PC-3 (cell line): Measurements from ENCODE around the gene AGFG1.

Source experiments
- EZH2 ChIP-seq: fragments of 300-600 bp; sonication (generic); IDR thresholded peaks from one replicate; pipeline ENCODE4 v1.6.1; 2017; ENCODE audit warnings: antibody characterized with exemption, mild to moderate bottlenecking, low read length; ENCODE audit not compliant: unreplicated experiment
- EZH2phosphoT487 ChIP-seq: fragments of 300-600 bp; sonication (generic); IDR thresholded peaks from 2 replicates; pipeline ENCODE4 v1.6.1; 2018; ENCODE audit warnings: mild to moderate bottlenecking, antibody characterized with exemption, low read length, borderline replicate concordance
- TF ChIP-seq, protein P1 (sequence below): fragments of 300-600 bp; sonication (generic); conservative IDR thresholded peaks from 2 replicates; pipeline ENCODE4 v1.5.1; 2017; ENCODE audit warnings: antibody characterized with exemption, low read depth, mild to moderate bottlenecking, low read length

DNA sequence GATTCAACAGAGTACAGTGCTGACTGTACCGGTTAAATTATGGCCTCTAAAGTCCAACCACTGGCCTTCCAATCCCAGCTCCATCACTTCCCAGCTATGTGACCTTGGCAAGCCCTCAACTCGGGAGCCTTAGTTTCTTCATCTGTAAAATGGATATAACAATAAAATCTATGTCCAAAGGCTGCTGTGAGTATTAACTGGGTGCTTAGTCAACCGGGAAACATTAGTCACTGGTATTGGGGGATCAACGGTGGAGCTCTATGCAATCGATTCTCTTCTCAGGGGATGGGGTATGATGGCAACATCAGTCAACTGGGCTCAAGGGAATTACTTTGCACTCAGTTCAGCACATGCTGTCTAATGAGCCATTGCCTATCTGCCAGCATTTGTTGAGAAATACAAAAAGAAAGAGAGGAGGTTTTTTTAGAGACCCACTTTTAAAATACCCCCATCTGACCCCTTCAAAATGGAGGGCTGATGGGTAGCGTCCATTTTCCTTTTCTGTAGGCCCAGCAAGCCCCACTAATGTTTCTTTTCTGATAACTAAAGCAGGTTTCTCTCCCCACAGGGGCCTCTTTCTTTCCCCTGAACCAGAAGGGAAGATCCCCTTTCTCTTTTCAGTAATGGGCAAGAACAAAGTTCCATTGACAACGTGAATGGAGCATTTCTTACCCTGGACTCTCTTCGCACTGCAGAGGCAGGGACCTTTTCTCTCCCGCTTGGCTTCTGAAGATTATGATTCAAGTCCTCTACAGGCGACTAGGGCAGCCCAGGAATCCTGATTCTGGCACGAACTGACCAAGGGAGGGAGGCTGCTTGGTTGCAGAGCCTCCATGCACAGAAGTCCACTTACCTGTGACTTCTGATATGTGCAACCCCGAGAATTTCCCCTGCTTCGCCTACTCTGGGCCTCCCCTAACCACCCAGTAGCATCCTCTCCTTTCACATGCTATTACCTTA lies 8.7 kb upstream of the AGFG1 start:
- TF ChIP-seq, protein P1, sequence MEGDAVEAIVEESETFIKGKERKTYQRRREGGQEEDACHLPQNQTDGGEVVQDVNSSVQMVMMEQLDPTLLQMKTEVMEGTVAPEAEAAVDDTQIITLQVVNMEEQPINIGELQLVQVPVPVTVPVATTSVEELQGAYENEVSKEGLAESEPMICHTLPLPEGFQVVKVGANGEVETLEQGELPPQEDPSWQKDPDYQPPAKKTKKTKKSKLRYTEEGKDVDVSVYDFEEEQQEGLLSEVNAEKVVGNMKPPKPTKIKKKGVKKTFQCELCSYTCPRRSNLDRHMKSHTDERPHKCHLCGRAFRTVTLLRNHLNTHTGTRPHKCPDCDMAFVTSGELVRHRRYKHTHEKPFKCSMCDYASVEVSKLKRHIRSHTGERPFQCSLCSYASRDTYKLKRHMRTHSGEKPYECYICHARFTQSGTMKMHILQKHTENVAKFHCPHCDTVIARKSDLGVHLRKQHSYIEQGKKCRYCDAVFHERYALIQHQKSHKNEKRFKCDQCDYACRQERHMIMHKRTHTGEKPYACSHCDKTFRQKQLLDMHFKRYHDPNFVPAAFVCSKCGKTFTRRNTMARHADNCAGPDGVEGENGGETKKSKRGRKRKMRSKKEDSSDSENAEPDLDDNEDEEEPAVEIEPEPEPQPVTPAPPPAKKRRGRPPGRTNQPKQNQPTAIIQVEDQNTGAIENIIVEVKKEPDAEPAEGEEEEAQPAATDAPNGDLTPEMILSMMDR: no peak
- TF ChIP-seq EZH2phosphoT487 (no peak), EZH2 (no peak)
